GM12878 (cell line): ENCODE measurements around the gene MAP3K10. TPM values are rescaled to one million over a fixed set of nuclear protein-coding genes. Genes with fewer than 3 reads are reported as not detected.

Source experiments
- ATAC-seq: fragments of 200-7000 bp; cut with Tn5 transposase; 3 replicates; pipeline ENCODE4 v1.9.1; 2020; ENCODE audit warnings: mild to moderate bottlenecking, moderate library complexity
- BruUV-seq: library from RNA; stranded (reverse); fragments of 400-500 nt; replicated peaks from 2 replicates; lab custom pipeline; 2021; lab: Mats Ljungman, UMichigan
- CTCF ChIA-PET: fragments of 300-600 bp; sonication (Branson Sonifier 250); formaldehyde crosslinking; extraction: SDS; loops from one replicate; lab custom pipeline; 2021; ENCODE audit warnings: inconsistent platforms; lab: Yijun Ruan, JAX
- POLR2A ChIA-PET: fragments of 350-600 bp; formaldehyde crosslinking; extraction: SDS; loops from one replicate; lab custom pipeline; 2021; ENCODE audit warnings: inconsistent platforms; lab: Charles Lee
- RAD21 ChIA-PET: fragments of 300-600 bp; sonication (Branson Sonifier 250); formaldehyde crosslinking; loops from one replicate; lab custom pipeline; 2023; ENCODE audit warnings: antibody characterized with exemption; ENCODE audit not compliant: unreplicated experiment; lab: Charles Lee
- SMC1A ChIA-PET: fragments of 300-600 bp; sonication (Branson Sonifier 250); formaldehyde crosslinking; loops from one replicate; lab custom pipeline; 2023; ENCODE audit not compliant: unreplicated experiment, uncharacterized antibody; lab: Charles Lee
- DNase-seq: peaks from one replicate; pipeline ENCODE4 v3.0.0-alpha.2; 2011; ENCODE audit warnings: low read depth, low spot score
- FAIRE-seq: peaks from 3 replicates; lab custom pipeline; 2011; peaks lifted over from hg19 to GRCh38; lab: Jason Lieb, UNC
- H2AFZ ChIP-seq: 2 replicates; pipeline ENCODE4 v1.6.0; 2011; ENCODE audit warnings: low read depth, low read length, control low read depth; ENCODE audit not compliant: control insufficient read depth
- H3K27ac ChIP-seq: 2 replicates; pipeline ENCODE4 v1.5.1; 2011; ENCODE audit warnings: control low read depth; ENCODE audit not compliant: control insufficient read depth, insufficient read depth
- H3K27me3 ChIP-seq, 2 experiments: replicated peaks in 1 of 2; 2 replicates each; pipeline versions ENCODE4 v1.6.0 to v1.6.1; 2011; ENCODE audit warnings: low read length in 1 of 2; ENCODE audit not compliant: control insufficient read depth in 2 of 2, insufficient read depth in 2 of 2
- H3K36me3 ChIP-seq, 2 experiments: 2 replicates each; pipeline ENCODE4 v1.5.1; 2011; ENCODE audit warnings: low read length in 1 of 2; ENCODE audit not compliant: control insufficient read depth in 2 of 2, insufficient read depth in 2 of 2
- H3K4me1 ChIP-seq: 2 replicates; pipeline ENCODE4 v1.6.1; 2011; ENCODE audit warnings: mild to moderate bottlenecking, low read length, moderate library complexity, mixed read lengths; ENCODE audit not compliant: control insufficient read depth, insufficient read depth
- H3K4me2 ChIP-seq: 2 replicates; pipeline ENCODE4 v1.6.0; 2011; ENCODE audit warnings: control low read depth; ENCODE audit not compliant: control insufficient read depth, insufficient read depth
- H3K4me3 ChIP-seq: fragments of 200-600 bp; sonication (generic); 2 replicates; pipeline ENCODE4 v1.5.1; 2016
- H3K79me2 ChIP-seq: 2 replicates; pipeline ENCODE4 v1.6.0; 2011; ENCODE audit warnings: low read length; ENCODE audit not compliant: control insufficient read depth, insufficient read depth
- H3K9ac ChIP-seq: 2 replicates; pipeline ENCODE4 v1.8.0; 2011; ENCODE audit warnings: low read length, control low read depth, mixed read lengths; ENCODE audit not compliant: control insufficient read depth, insufficient read depth
- H3K9me3 ChIP-seq: replicated peaks from 3 replicates; pipeline ENCODE4 v1.5.1; 2011; ENCODE audit warnings: mild to moderate bottlenecking, low read length; ENCODE audit not compliant: control insufficient read depth, insufficient read depth
- H4K20me1 ChIP-seq: 2 replicates; pipeline ENCODE4 v1.6.0; 2011; ENCODE audit not compliant: control insufficient read depth, insufficient read depth
- BACH1 ChIP-seq: fragments of 450-650 bp; IDR thresholded peaks from 2 replicates; pipeline ENCODE4 v1.6.1; 2017; ENCODE audit warnings: mild to moderate bottlenecking, borderline replicate concordance
- BCL11A ChIP-seq: IDR thresholded peaks from 2 replicates; pipeline ENCODE4 v1.6.1; 2011; ENCODE audit warnings: low read depth, low read length
- CBX3 ChIP-seq: fragments of 200-600 bp; sonication (generic); IDR thresholded peaks from 2 replicates; pipeline ENCODE4 v1.6.1; 2016; ENCODE audit warnings: low read depth, borderline replicate concordance
- CTCF ChIP-seq, 3 experiments: IDR thresholded peaks in 2 of 3; conservative IDR thresholded peaks in 1 of 3; 2 replicates each; pipeline ENCODE4 v1.5.1; 2011; ENCODE audit warnings: low read depth in 3 of 3, low read length in 3 of 3, mild to moderate bottlenecking in 3 of 3, control low read depth in 2 of 3, moderate library complexity in 2 of 3, inconsistent platforms in 1 of 3, mixed read lengths in 1 of 3; ENCODE audit not compliant: control insufficient read depth in 2 of 3, insufficient read depth in 1 of 3; ENCODE audit errors: extremely low read depth in 1 of 3
- IKZF1 ChIP-seq: fragments of 450-650 bp; conservative IDR thresholded peaks from 2 replicates; pipeline ENCODE4 v1.6.1; 2017; ENCODE audit warnings: antibody characterized with exemption, mild to moderate bottlenecking
- JUNB ChIP-seq: IDR thresholded peaks from 2 replicates; pipeline ENCODE4 v1.6.1; 2016; ENCODE audit warnings: antibody characterized with exemption, mild to moderate bottlenecking
- NFIC ChIP-seq: IDR thresholded peaks from 2 replicates; pipeline ENCODE4 v1.6.1; 2012; ENCODE audit warnings: low read depth, mild to moderate bottlenecking, inconsistent platforms, low read length, moderate library complexity
- NR2C2 ChIP-seq: IDR thresholded peaks from 2 replicates; pipeline ENCODE4 v1.6.1; 2011; ENCODE audit warnings: borderline replicate concordance, low read depth; ENCODE audit not compliant: control insufficient read depth, insufficient read length
- PBX3 ChIP-seq: IDR thresholded peaks from 2 replicates; pipeline ENCODE4 v1.6.1; 2011; ENCODE audit warnings: mild to moderate bottlenecking, low read depth, low read length, moderate library complexity; ENCODE audit not compliant: insufficient replicate concordance
- RAD51 ChIP-seq: fragments of 450-650 bp; IDR thresholded peaks from 2 replicates; pipeline ENCODE4 v1.6.1; 2016; ENCODE audit warnings: moderate library complexity, mild to moderate bottlenecking, inconsistent platforms
- RELB ChIP-seq: fragments of 450-650 bp; IDR thresholded peaks from 2 replicates; pipeline ENCODE4 v1.6.1; 2017; ENCODE audit warnings: low read depth, mild to moderate bottlenecking, moderate library complexity
- REST ChIP-seq: IDR thresholded peaks from 2 replicates; pipeline ENCODE4 v1.6.1; 2012; ENCODE audit warnings: mild to moderate bottlenecking, low read depth, low read length
- SREBF2 ChIP-seq: IDR thresholded peaks from 2 replicates; pipeline ENCODE4 v1.6.1; 2012; ENCODE audit warnings: mild to moderate bottlenecking, low read length
- STAT1 ChIP-seq: fragments of 450-650 bp; conservative IDR thresholded peaks from 2 replicates; pipeline ENCODE4 v1.6.1; 2014; ENCODE audit warnings: antibody characterized with exemption, mild to moderate bottlenecking
- STAT3 ChIP-seq: IDR thresholded peaks from 2 replicates; pipeline ENCODE4 v1.6.1; 2011; ENCODE audit warnings: low read depth, low read length, improper control_type of control experiment
- TBL1XR1 ChIP-seq: IDR thresholded peaks from 2 replicates; pipeline ENCODE4 v1.6.1; 2012; ENCODE audit warnings: low read depth, low read length, improper control_type of control experiment
- YY1 ChIP-seq: IDR thresholded peaks from 2 replicates; pipeline ENCODE4 v1.6.1; 2011; ENCODE audit warnings: low read depth, mild to moderate bottlenecking, low read length
- WGBS: methylation state at CpG from one replicate; pipeline ENCODE4 v1.1.6; 2016; ENCODE audit warnings: low lambda C conversion rate; ENCODE audit not compliant: insufficient replicate concordance, insufficient coverage; ENCODE audit errors: missing lambda C conversion rate; 5-methylcytosine and 5-hydroxymethylcytosine counted together
- in situ Hi-C: fragments of 300-500 bp; cut with MboI; formaldehyde crosslinking; loops from 9 replicates; pipeline ENCODE4 v1.14.3; 2018; ENCODE audit warnings: mixed read lengths
- intact Hi-C: fragments of 100-400 bp; cut with micrococcal nuclease; formaldehyde crosslinking; loops from one replicate; pipeline ENCODE4 v1.14.2; 2022; ENCODE audit not compliant: unreplicated experiment
- polyA plus RNA-seq, 11 experiments: library from polyadenylated mRNA; depleted of rRNA in 4 of 11; unstranded in 6 of 11; stranded (reverse) in 5 of 11; fragments of >200 nt; fragmentation: Nextera tagmentation in 4 of 11; fragmentation: Illumina TruSeq in 1 of 11; extraction: Ambion mirVana in 4 of 11; extraction: Trizol in 1 of 11; gene quantifications; 1 replicate in 1 of 11; 2 replicates in 10 of 11; pipeline versions ENCODE4 v1.2.1 to v1.2.3, GENCODE V29; 2011 to 2016; ENCODE audit warnings: inconsistent platforms in 2 of 11, missing spikeins in 2 of 11, low read depth in 1 of 11
- total RNA-seq, 4 experiments: library from RNA; depleted of rRNA in 3 of 4; stranded (reverse); fragments of >200 nt in 3 of 4; fragmentation: Illumina TruSeq in 1 of 4; extraction: Trizol in 1 of 4; gene quantifications; 2 replicates each; pipeline versions ENCODE4 v1.2.1 to v1.2.3, GENCODE V29; 2013 to 2021

MAP3K10 gene
- total and polyA plus RNA-seq, 10 of the 15 experiments (the other 5 are each of a cell fraction or from before 2014, with no cell fraction given) = 0.11 to 16.6 (median 2.6) TPM

GRCh38 chr19:40261631-40262030, 70.4 kb downstream of the MAP3K10 start (continued):
- TF ChIP-seq PBX3 (no peak), CBX3 (no peak), NFIC (no peak), YY1 (no peak), TBL1XR1 (no peak)

- in situ Hi-C loops = no loop called here
- Histone ChIP-seq H3K27me3 (no peaks in the 10 kb centered on the region), H3K9me3 (no peaks in the 10 kb centered on the region; the same call in 2 of the 3 replicates), H3K4me1 (no peaks in the 10 kb centered on the region), H3K36me3 (peaks cover 16 to 23% of the 10 kb centered on the region in 2 experiments), H3K4me2 (no peak overlapping the region), H3K27ac (no peak overlapping the region), H3K9ac (no peak overlapping the region), H3K79me2 (peaks cover 9% of the 10 kb centered on the region), H4K20me1 (no peaks in the 10 kb centered on the region; the same call in 1 of the 2 replicates), H3K4me3 (no peak overlapping the region), H2AFZ (no peak overlapping the region)
- no peak for ATAC-seq
- DNase-seq = no peak
- 85% methylated on average over 3 of the region's 3 CpGs for WGBS
- no peak for FAIRE-seq
- POLR2A ChIA-PET = no interaction called here
- CTCF ChIA-PET = no interaction called here
- intact Hi-C loops = no loop called here
- RAD21 ChIA-PET = no interaction called here
- BruUV-seq = no TSS peak
- SMC1A ChIA-PET = no interaction called here
- TF ChIP-seq STAT1 (no peak), IKZF1 (no peak), BCL11A (no peak), SREBF2 (no peak), NR2C2 (no peak), BACH1 (no peak), RAD51 (no peak), CTCF (IDR thresholded peaks at IDR 0.05 in 2 of 3, conservative IDR thresholded peaks at IDR 0.05 in 1 of 3; ENCODE audit: control insufficient read depth in 2 of 3, extremely low read depth in 1 of 3, insufficient read depth in 1 of 3, low read depth in 3 of 3, low read length in 3 of 3) (no peak), STAT3 (no peak), RELB (no peak), JUNB (no peak), REST (no peak)
These were observed 71.2 kb downstream of the MAP3K10 start for GRCh38 chr19:40262422-40262821.
